HG02943 (cell line): ENCODE measurements around the gene SLC5A10.

ENCODE experiments used
- ATAC-seq: cut with Tn5 transposase; IDR thresholded peaks from one replicate; pipeline ENCODE4 v1.9.1; 2021; ENCODE audit warnings: mild to moderate bottlenecking, low read depth, moderate library complexity; ENCODE audit not compliant: unreplicated experiment

SLC5A10 gene

GRCh38 chr17:18981335-18981641, 29.3 kb downstream of the SLC5A10 start:
- no peak for ATAC-seq

DNA sequence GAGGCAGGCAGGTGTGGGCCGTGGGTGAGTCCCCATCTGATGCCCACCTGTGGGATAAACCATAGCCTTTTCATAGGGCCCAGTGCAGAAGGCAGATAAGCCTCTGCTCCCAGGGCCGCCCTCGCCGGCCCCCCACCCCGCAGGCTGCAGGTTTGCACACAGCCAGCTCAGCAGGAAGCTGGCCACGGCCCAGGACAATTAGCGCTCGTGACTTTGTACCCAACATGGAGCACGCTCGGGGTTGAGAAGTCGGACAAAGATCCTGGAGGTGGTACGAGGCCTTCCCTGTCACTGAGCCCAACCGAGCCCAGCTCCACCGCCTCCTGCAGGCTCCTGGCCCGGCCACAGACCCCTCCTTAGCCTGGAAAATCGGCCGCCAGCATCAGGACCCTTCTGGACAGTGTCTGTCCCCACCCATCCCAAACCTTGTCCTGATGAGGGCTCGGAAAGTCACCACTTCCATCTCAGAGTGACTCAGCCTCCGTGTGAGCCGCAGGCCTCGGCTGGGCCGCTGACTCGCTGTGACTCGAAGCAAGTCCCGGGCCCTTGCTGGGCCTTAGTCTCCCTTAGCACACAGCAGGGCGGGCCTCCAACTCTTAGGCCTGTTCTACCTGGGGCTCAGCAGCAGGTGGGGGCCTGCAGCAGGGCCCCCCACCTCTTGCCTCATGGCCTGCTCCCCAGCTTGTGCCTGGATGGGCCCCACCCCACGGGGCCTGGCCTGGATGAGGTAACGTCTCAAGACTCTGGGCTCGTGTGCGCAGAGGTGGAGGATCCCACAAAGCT, 29.9 kb downstream of the SLC5A10 start:
- ATAC-seq = no peak

- no peak for ATAC-seq
Observed at GRCh38 chr17:18984273-18985114, 32.5 kb downstream of the SLC5A10 start.

GRCh38 chr17:18985475-18985874, 33.5 kb downstream of the SLC5A10 start:
- ATAC-seq = no peak

DNA sequence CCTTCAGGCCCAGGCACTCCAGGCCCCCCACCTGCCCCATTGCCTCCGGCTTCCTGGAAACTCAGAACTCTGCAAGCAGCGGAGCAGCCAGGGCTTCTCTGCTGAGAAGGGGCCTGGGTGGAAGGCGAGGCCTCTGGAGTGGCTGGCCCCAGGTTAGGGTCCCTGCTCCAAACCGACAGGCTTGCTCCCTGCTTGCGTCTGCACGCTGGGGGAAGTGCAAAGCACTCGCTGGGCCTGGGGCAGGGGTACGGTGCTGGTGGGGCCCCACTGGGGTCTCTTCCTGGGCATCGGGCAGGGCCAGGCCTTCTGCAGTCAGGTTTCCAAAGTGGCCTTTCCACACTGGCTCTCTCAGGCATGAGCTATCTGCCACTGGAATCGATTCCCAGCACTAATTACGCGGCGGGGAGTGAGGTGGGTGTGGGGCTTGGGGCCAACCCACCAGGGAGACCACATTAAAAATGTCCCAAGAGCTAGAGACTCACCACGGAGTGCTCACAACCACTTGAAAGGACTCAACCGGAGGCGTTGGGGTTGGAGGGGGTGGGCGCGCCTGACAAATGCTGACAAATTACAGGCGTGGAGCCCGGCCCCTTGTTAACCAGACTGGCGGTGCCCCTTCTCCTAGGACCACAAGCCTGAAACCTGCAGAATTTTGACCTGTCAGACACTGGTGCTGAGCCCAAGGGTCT, 34.7 kb downstream of the SLC5A10 start:
- ATAC-seq = no peak

DNA sequence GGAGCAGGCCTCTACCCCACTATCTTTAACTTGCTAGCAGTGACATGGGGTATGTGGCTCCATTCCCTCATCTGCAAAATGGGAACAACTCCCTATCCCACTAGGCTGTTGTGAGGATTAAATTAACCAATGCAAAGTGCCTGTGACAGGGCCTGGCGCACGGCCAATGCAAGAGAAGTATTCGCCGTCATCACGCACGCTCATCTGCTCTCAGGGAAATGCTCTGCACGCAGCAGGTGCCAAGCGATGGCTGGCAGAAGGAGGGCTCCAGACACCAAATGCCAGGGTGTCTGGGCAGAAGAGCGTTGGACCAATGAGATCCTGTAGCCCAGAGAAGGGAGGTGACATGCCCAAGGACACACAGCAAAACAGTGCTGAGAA, 35.3 kb downstream of the SLC5A10 start:
- ATAC-seq = no peak

- no peak for ATAC-seq
Observed at GRCh38 chr17:18987862-18988545, 36.0 kb downstream of the SLC5A10 start.

DNA sequence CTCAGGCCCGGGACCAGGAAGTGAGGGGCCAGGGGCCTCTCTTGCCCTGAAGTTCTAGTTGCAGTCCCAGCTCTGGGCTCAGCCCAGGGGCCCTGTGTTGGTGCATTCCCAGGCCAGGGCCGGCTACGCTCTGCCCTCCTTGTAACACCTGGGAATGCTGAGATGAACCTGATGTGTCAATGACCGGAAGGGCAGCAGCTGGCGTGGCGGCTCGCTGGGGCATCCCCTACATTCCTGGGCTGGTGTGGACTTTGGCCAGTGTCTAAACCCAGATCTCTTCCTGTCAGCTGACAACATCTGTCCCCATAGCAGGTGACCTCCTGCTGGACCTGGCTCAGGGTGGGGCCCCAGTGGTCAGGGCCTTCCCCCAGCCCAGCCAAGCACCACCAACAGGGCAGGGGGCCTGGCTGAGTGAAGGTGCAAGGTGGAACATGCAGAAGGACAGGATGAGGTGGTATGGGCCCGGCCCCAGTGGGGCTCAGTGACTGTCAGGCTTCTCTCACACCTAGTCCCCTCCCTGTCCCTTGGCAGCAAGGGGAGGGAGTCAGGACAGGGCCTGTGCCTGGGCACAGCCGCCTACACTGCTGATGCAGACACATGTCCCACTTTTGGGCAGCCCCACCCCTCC, 36.7 kb downstream of the SLC5A10 start:
- ATAC-seq = no peak

GRCh38 chr17:18990331-18990730, 38.4 kb downstream of the SLC5A10 start:
- ATAC-seq = no peak

DNA sequence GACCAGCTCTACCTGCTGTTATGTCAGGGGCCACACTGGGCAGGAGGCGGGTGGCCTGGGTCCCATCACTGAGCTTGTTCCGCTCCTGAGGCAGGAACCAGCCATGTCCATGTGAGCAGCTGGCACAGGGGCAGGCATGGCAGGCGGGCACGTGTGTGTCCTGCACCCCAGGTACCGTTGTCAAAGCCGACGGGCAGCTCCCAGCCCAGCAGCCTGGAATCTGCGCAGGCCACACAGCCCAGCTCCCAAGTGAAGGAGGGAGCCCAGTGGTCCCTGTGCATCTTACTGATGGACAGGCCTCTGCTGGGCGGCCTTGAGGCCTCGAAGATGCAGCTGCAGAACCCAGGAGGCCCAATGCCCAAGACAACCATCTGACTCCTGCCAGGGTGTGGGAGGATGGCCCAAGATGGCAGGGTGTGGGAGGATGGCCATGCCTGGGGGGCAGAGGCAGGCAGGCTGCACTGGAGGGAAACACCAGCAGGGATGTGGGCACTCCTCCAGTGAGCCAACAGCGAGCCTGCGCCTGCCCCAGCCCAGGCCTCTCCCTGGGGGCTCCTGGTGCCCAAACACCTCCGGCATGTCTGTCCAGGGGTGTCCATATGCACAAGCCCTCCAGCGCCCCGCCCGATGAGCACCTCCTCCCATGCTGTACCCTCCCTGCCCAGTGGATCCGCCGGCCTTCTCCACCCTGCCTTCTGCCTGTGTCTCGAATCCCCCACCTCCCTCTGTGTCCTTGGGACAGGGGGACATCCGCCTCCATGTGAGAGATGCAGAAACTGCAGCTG, 39.8 kb downstream of the SLC5A10 start:
- no peak for ATAC-seq

GRCh38 chr17:18992454-18993130, 40.6 kb downstream of the SLC5A10 start:
- ATAC-seq = no peak

DNA sequence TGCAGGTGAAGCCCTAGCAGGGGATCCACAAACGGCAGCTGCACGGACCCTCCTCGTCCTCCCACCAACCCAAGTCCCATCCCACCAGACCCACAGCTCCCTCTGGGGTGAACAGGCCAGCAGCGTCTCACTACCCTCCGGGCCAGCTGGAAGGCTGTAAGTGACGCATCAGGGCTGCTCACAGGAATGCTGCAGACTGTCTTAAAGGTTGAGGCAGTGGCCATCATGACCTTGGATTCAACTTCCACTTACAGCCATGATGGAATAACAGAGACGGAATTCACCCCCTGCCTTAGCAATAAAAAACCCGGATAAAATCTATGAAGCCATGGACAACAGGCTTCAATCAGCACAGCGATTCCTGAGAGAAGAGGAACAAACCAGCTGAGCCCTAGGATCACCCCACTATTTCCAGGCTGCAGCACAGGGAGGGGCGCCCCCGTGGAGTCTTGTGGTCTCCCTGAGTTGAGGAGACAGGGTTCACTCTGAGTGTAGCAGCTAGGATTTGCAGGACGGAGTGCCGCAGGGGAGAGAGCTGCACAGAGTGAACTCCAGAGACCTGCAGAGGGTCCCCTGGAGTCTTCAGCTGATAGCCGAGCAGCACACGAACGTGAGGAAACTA, 42.1 kb downstream of the SLC5A10 start:
- no peak for ATAC-seq

GRCh38 chr17:18994631-18995030, 42.7 kb downstream of the SLC5A10 start:
- no peak for ATAC-seq

GRCh38 chr17:18995220-18995619, 43.3 kb downstream of the SLC5A10 start:
- ATAC-seq = no peak

GRCh38 chr17:18996458-18996857, 44.5 kb downstream of the SLC5A10 start:
- no peak for ATAC-seq

- no peak for ATAC-seq
Observed at GRCh38 chr17:18997650-18998196, 45.8 kb downstream of the SLC5A10 start.

- no peak for ATAC-seq
Observed at GRCh38 chr17:18999394-18999793, 47.4 kb downstream of the SLC5A10 start.

DNA sequence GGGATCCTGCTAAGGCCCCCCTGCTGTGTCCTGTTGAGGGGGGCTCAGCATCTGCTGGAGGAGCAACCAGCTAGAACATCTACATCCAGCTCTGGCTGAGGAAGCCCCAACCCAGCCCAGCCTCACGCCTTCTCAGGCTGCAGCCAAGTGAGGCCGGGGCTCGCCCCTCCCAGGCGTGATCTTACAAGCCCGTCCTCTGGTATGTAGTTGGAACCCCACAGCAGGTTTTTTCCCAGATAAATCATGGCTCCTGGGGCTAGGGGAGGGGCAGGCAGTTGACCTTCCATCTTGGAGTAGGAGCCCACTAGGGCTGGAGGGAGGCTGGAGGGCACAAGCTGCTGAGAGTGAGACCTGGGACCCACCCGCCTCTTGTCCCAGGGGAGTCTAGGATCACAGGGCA, 47.9 kb downstream of the SLC5A10 start:
- no peak for ATAC-seq
